Measurements from ENCODE around the gene DHX32. TPM values are rescaled to one million over a fixed set of nuclear protein-coding genes. Genes with fewer than 3 reads are reported as not detected.
"Not testable (repeated sequence)": the region's sequence is repeated elsewhere in the genome, so short reads cannot be mapped to it uniquely, and the experiment has no call there.

Gene DHX32
- polyA plus RNA-seq (2012; ENCODE audit: insufficient read depth, insufficient read length, low read depth): 4.2 TPM

GRCh38 chr10:125881192-125881591 is at the start of gene DHX32:
DHX32 (minus strand) TSS chr10:125881292; CDS start chr10:125880824, 468 bp downstream.
- no peak for TF ChIP-seq CTCF (IDR thresholded peaks at IDR 0.05; ENCODE audit: low read depth, low read length)
- Histone ChIP-seq H3K9me3 (no peaks in the 10 kb centered on the region), H3K4me1 (no peaks in the 10 kb centered on the region), H3K27me3 (no peaks in the 10 kb centered on the region; the same call in 1 of the 2 replicates), H3K4me3 (ENCODE audit: low read depth, low read length) (no peak within 1 kb of the TSS), H3K36me3 (no peaks in the 10 kb centered on the region)
- no peak for DNase-seq

- no peak for DNase-seq
- Histone ChIP-seq H3K4me3 (ENCODE audit: low read depth, low read length) (no peak overlapping the region), H3K9me3 (no peaks in the 10 kb centered on the region), H3K36me3 (no peaks in the 10 kb centered on the region), H3K4me1 (no peaks in the 10 kb centered on the region), H3K27me3 (peaks cover 6% of the 10 kb centered on the region; the same call in 1 of the 2 replicates)
- no peak for TF ChIP-seq CTCF (IDR thresholded peaks at IDR 0.05; ENCODE audit: low read depth, low read length)
These were observed 48.5 kb upstream of the DHX32 start for GRCh38 chr10:125929618-125930017.

GRCh38 chr10:125928928-125929585 is 48.0 kb upstream of the DHX32 start:
- no peak for DNase-seq
- no peak for TF ChIP-seq CTCF (IDR thresholded peaks at IDR 0.05; ENCODE audit: low read depth, low read length)
- no peaks in the 10 kb centered on the region for H3K4me1 ChIP-seq

GRCh38 chr10:125927265-125927664 is 46.2 kb upstream of the DHX32 start:
- H3K9me3 ChIP-seq; H3K4me3 ChIP-seq (ENCODE audit: low read depth, low read length); H3K36me3 ChIP-seq; H3K4me1 ChIP-seq; DNase-seq; H3K27me3 ChIP-seq: not testable (repeated sequence)

More at GRCh38 chr10:125928928-125929585, 48.0 kb upstream of the DHX32 start:
- Histone ChIP-seq H3K27me3 (peaks cover 6% of the 10 kb centered on the region; the same call in 1 of the 2 replicates), H3K36me3 (no peaks in the 10 kb centered on the region), H3K9me3 (no peaks in the 10 kb centered on the region), H3K4me3 (ENCODE audit: low read depth, low read length) (no peak overlapping the region)

GRCh38 chr10:125926247-125926646 is 45.2 kb upstream of the DHX32 start:
- no peak for DNase-seq
- Histone ChIP-seq H3K9me3 (no peaks in the 10 kb centered on the region), H3K27me3 (no peaks in the 10 kb centered on the region), H3K36me3 (no peaks in the 10 kb centered on the region), H3K4me1 (no peaks in the 10 kb centered on the region), H3K4me3 (ENCODE audit: low read depth, low read length) (no peak overlapping the region)
- no peak for TF ChIP-seq CTCF (IDR thresholded peaks at IDR 0.05; ENCODE audit: low read depth, low read length)

GRCh38 chr10:125925262-125925834 is 44.3 kb upstream of the DHX32 start:
- DNase-seq: no peak
- no peaks in the 10 kb centered on the region for H3K9me3 ChIP-seq
- TF ChIP-seq CTCF (IDR thresholded peaks at IDR 0.05; ENCODE audit: low read depth, low read length): no peak
- no peaks in the 10 kb centered on the region for H3K27me3 ChIP-seq
- no peaks in the 10 kb centered on the region for H3K36me3 ChIP-seq
- H3K4me3 ChIP-seq (ENCODE audit: low read depth, low read length): no peak overlapping the region
- no peaks in the 10 kb centered on the region for H3K4me1 ChIP-seq

GRCh38 chr10:125921643-125922306 is 40.7 kb upstream of the DHX32 start:
- not testable (repeated sequence) for H3K27me3 ChIP-seq; H3K4me1 ChIP-seq; H3K9me3 ChIP-seq; H3K36me3 ChIP-seq; DNase-seq; H3K4me3 ChIP-seq (ENCODE audit: low read depth, low read length)

- H3K36me3 ChIP-seq; H3K9me3 ChIP-seq; H3K27me3 ChIP-seq; H3K4me1 ChIP-seq; H3K4me3 ChIP-seq (ENCODE audit: low read depth, low read length); DNase-seq: not testable (repeated sequence)
These were observed 36.7 kb upstream of the DHX32 start for GRCh38 chr10:125917704-125918361.
